GM12878 (cell line): ENCODE measurements around the gene MRGPRF. TPM values are rescaled to one million over a fixed set of nuclear protein-coding genes. Genes with fewer than 3 reads are reported as not detected.
A peak's percentile ranks its signal among the peaks of the same experiment; 100 is the strongest.

Experiments
- ATAC-seq: fragments of 200-7000 bp; cut with Tn5 transposase; 3 replicates; pipeline ENCODE4 v1.9.1; 2020; ENCODE audit warnings: mild to moderate bottlenecking, moderate library complexity
- BruUV-seq: library from RNA; stranded (reverse); fragments of 400-500 nt; replicated peaks from 2 replicates; lab custom pipeline; 2021; lab: Mats Ljungman, UMichigan
- CTCF ChIA-PET: fragments of 300-600 bp; sonication (Branson Sonifier 250); formaldehyde crosslinking; extraction: SDS; loops from one replicate; lab custom pipeline; 2021; ENCODE audit warnings: inconsistent platforms; lab: Yijun Ruan, JAX
- POLR2A ChIA-PET: fragments of 350-600 bp; formaldehyde crosslinking; extraction: SDS; loops from one replicate; lab custom pipeline; 2021; ENCODE audit warnings: inconsistent platforms; lab: Charles Lee
- RAD21 ChIA-PET: fragments of 300-600 bp; sonication (Branson Sonifier 250); formaldehyde crosslinking; loops from one replicate; lab custom pipeline; 2023; ENCODE audit warnings: antibody characterized with exemption; ENCODE audit not compliant: unreplicated experiment; lab: Charles Lee
- SMC1A ChIA-PET: fragments of 300-600 bp; sonication (Branson Sonifier 250); formaldehyde crosslinking; loops from one replicate; lab custom pipeline; 2023; ENCODE audit not compliant: unreplicated experiment, uncharacterized antibody; lab: Charles Lee
- DNase-seq: peaks from one replicate; pipeline ENCODE4 v3.0.0-alpha.2; 2011; ENCODE audit warnings: low read depth, low spot score
- FAIRE-seq: peaks from 3 replicates; lab custom pipeline; 2011; peaks lifted over from hg19 to GRCh38; lab: Jason Lieb, UNC
- H2AFZ ChIP-seq: 2 replicates; pipeline ENCODE4 v1.6.0; 2011; ENCODE audit warnings: low read depth, low read length, control low read depth; ENCODE audit not compliant: control insufficient read depth
- H3K27ac ChIP-seq: 2 replicates; pipeline ENCODE4 v1.5.1; 2011; ENCODE audit warnings: control low read depth; ENCODE audit not compliant: control insufficient read depth, insufficient read depth
- H3K27me3 ChIP-seq, 2 experiments: replicated peaks in 1 of 2; 2 replicates each; pipeline versions ENCODE4 v1.6.0 to v1.6.1; 2011; ENCODE audit warnings: low read length in 1 of 2; ENCODE audit not compliant: control insufficient read depth in 2 of 2, insufficient read depth in 2 of 2
- H3K36me3 ChIP-seq, 2 experiments: 2 replicates each; pipeline ENCODE4 v1.5.1; 2011; ENCODE audit warnings: low read length in 1 of 2; ENCODE audit not compliant: control insufficient read depth in 2 of 2, insufficient read depth in 2 of 2
- H3K4me1 ChIP-seq: 2 replicates; pipeline ENCODE4 v1.6.1; 2011; ENCODE audit warnings: mild to moderate bottlenecking, low read length, moderate library complexity, mixed read lengths; ENCODE audit not compliant: control insufficient read depth, insufficient read depth
- H3K4me2 ChIP-seq: 2 replicates; pipeline ENCODE4 v1.6.0; 2011; ENCODE audit warnings: control low read depth; ENCODE audit not compliant: control insufficient read depth, insufficient read depth
- H3K4me3 ChIP-seq: fragments of 200-600 bp; sonication (generic); 2 replicates; pipeline ENCODE4 v1.5.1; 2016
- H3K79me2 ChIP-seq: 2 replicates; pipeline ENCODE4 v1.6.0; 2011; ENCODE audit warnings: low read length; ENCODE audit not compliant: control insufficient read depth, insufficient read depth
- H3K9ac ChIP-seq: 2 replicates; pipeline ENCODE4 v1.8.0; 2011; ENCODE audit warnings: low read length, control low read depth, mixed read lengths; ENCODE audit not compliant: control insufficient read depth, insufficient read depth
- H3K9me3 ChIP-seq: replicated peaks from 3 replicates; pipeline ENCODE4 v1.5.1; 2011; ENCODE audit warnings: mild to moderate bottlenecking, low read length; ENCODE audit not compliant: control insufficient read depth, insufficient read depth
- H4K20me1 ChIP-seq: 2 replicates; pipeline ENCODE4 v1.6.0; 2011; ENCODE audit not compliant: control insufficient read depth, insufficient read depth
- CHD2 ChIP-seq: IDR thresholded peaks from 2 replicates; pipeline ENCODE4 v1.6.1; 2011; ENCODE audit warnings: low read depth, low read length, improper control_type of control experiment, borderline replicate concordance
- EED ChIP-seq: sonication (generic); IDR thresholded peaks from 2 replicates; pipeline ENCODE4 v1.6.1; 2016; ENCODE audit warnings: antibody characterized with exemption, low read depth
- IRF4 ChIP-seq: IDR thresholded peaks from 2 replicates; pipeline ENCODE4 v1.6.1; 2011; ENCODE audit warnings: low read depth, low read length
- PAX5 ChIP-seq: IDR thresholded peaks from 2 replicates; pipeline ENCODE4 v1.6.1; 2011; ENCODE audit warnings: low read depth, low read length, borderline replicate concordance
- RB1 ChIP-seq: fragments of 450-650 bp; formaldehyde crosslinking; IDR thresholded peaks from 2 replicates; pipeline ENCODE4 v1.6.1; 2017; ENCODE audit warnings: mild to moderate bottlenecking, borderline replicate concordance
- RUNX3 ChIP-seq: IDR thresholded peaks from 2 replicates; pipeline ENCODE4 v1.6.1; 2012; ENCODE audit warnings: low read length, inconsistent platforms
- STAT3 ChIP-seq: IDR thresholded peaks from 2 replicates; pipeline ENCODE4 v1.6.1; 2011; ENCODE audit warnings: low read depth, low read length, improper control_type of control experiment
- SUZ12 ChIP-seq: fragments of 200-600 bp; sonication (generic); IDR thresholded peaks from one replicate; pipeline ENCODE4 v1.6.1; 2018; ENCODE audit warnings: antibody characterized with exemption, mild to moderate bottlenecking; ENCODE audit not compliant: unreplicated experiment
- TARDBP ChIP-seq: IDR thresholded peaks from 2 replicates; pipeline ENCODE4 v1.6.1; 2016; ENCODE audit warnings: borderline replicate concordance
- USF1 ChIP-seq: IDR thresholded peaks from 2 replicates; pipeline ENCODE4 v1.6.1; 2011; ENCODE audit warnings: borderline replicate concordance, low read depth, mild to moderate bottlenecking, moderate library complexity, mixed read lengths, low read length; ENCODE audit not compliant: insufficient read depth; ENCODE audit errors: extremely low read length
- WGBS: methylation state at CpG from one replicate; pipeline ENCODE4 v1.1.6; 2016; ENCODE audit warnings: low lambda C conversion rate; ENCODE audit not compliant: insufficient replicate concordance, insufficient coverage; ENCODE audit errors: missing lambda C conversion rate; 5-methylcytosine and 5-hydroxymethylcytosine counted together
- in situ Hi-C: fragments of 300-500 bp; cut with MboI; formaldehyde crosslinking; loops from 9 replicates; pipeline ENCODE4 v1.14.3; 2018; ENCODE audit warnings: mixed read lengths
- intact Hi-C: fragments of 100-400 bp; cut with micrococcal nuclease; formaldehyde crosslinking; loops from one replicate; pipeline ENCODE4 v1.14.2; 2022; ENCODE audit not compliant: unreplicated experiment
- polyA plus RNA-seq, 11 experiments: library from polyadenylated mRNA; depleted of rRNA in 4 of 11; unstranded in 6 of 11; stranded (reverse) in 5 of 11; fragments of >200 nt; fragmentation: Nextera tagmentation in 4 of 11; fragmentation: Illumina TruSeq in 1 of 11; extraction: Ambion mirVana in 4 of 11; extraction: Trizol in 1 of 11; gene quantifications; 1 replicate in 1 of 11; 2 replicates in 10 of 11; pipeline versions ENCODE4 v1.2.1 to v1.2.3, GENCODE V29; 2011 to 2016; ENCODE audit warnings: inconsistent platforms in 2 of 11, missing spikeins in 2 of 11, low read depth in 1 of 11
- total RNA-seq, 4 experiments: library from RNA; depleted of rRNA in 3 of 4; stranded (reverse); fragments of >200 nt in 3 of 4; fragmentation: Illumina TruSeq in 1 of 4; extraction: Trizol in 1 of 4; gene quantifications; 2 replicates each; pipeline versions ENCODE4 v1.2.1 to v1.2.3, GENCODE V29; 2013 to 2021
- TF ChIP-seq, protein P1 (sequence below): fragments of 450-650 bp; IDR thresholded peaks from 2 replicates; pipeline ENCODE4 v1.6.1; 2018; ENCODE audit warnings: borderline replicate concordance, mild to moderate bottlenecking; ENCODE audit not compliant: partially characterized antibody
- TF ChIP-seq, protein P2 (sequence below), 3 experiments: IDR thresholded peaks in 2 of 3; conservative IDR thresholded peaks in 1 of 3; 2 replicates each; pipeline ENCODE4 v1.5.1; 2011; ENCODE audit warnings: low read depth in 3 of 3, low read length in 3 of 3, mild to moderate bottlenecking in 3 of 3, control low read depth in 2 of 3, moderate library complexity in 2 of 3, inconsistent platforms in 1 of 3, mixed read lengths in 1 of 3; ENCODE audit not compliant: control insufficient read depth in 2 of 3, insufficient read depth in 1 of 3; ENCODE audit errors: extremely low read depth in 1 of 3
- TF ChIP-seq, protein P3 (sequence below): IDR thresholded peaks from 2 replicates; pipeline ENCODE4 v1.6.1; 2012; ENCODE audit warnings: low read depth, low read length, improper control_type of control experiment

MRGPRF gene
- total and polyA plus RNA-seq, 10 of the 15 experiments (the other 5 are each of a cell fraction or from before 2014, with no cell fraction given): not detected

- POLR2A ChIA-PET: interaction anchor here (1.0 to 1.3 kb wide), 2 partner anchors 19 to 183 kb away, joined by 3 read pairs; no protein-coding TSS in a partner anchor
- no peak for DNase-seq
- Histone ChIP-seq H3K4me1 (peaks cover 52% of the 10 kb centered on the region), H4K20me1 (no peaks in the 10 kb centered on the region; the same call in 1 of the 2 replicates), H3K79me2 (peaks cover 46% of the 10 kb centered on the region), H3K36me3 (peaks cover 5 to 15% of the 10 kb centered on the region in 2 experiments), H3K9ac (no peak overlapping the region; the same call in 1 of the 2 replicates), H3K27me3 (no peaks in the 10 kb centered on the region), H3K4me2 (peak overlapping the region; percentile 98), H3K9me3 (no peaks in the 10 kb centered on the region), H3K4me3 (no peak overlapping the region), H3K27ac (peak overlapping the region; percentile 92), H2AFZ (no peak overlapping the region)
- in situ Hi-C loops: no loop called here
- no peak for FAIRE-seq
- CTCF ChIA-PET: interaction anchor here (1.1 to 3.0 kb wide), 2 partner anchors 10 to 11 kb away, joined by 3 to 11 read pairs; no protein-coding TSS in a partner anchor
- no peak for ATAC-seq
- intact Hi-C loops: loop anchor here (10.0 kb wide), 1 partner anchor 210 kb away; the partner anchor contains the start of gene CPT1A
- RAD21 ChIA-PET: interaction anchor here (1.5 to 1.9 kb wide), 5 partner anchors 11 to 588 kb away, joined by 3 to 7 read pairs (median 4); no protein-coding TSS in a partner anchor
- 94% methylated on average over 21 of the region's 21 CpGs for WGBS
- BruUV-seq: TSS peak; percentile 66
- SMC1A ChIA-PET: interaction anchor here (1.0 to 3.3 kb wide), 4 partner anchors 12 to 242 kb away, joined by 3 to 10 read pairs (median 4); no protein-coding TSS in a partner anchor
- TF ChIP-seq, protein P1, sequence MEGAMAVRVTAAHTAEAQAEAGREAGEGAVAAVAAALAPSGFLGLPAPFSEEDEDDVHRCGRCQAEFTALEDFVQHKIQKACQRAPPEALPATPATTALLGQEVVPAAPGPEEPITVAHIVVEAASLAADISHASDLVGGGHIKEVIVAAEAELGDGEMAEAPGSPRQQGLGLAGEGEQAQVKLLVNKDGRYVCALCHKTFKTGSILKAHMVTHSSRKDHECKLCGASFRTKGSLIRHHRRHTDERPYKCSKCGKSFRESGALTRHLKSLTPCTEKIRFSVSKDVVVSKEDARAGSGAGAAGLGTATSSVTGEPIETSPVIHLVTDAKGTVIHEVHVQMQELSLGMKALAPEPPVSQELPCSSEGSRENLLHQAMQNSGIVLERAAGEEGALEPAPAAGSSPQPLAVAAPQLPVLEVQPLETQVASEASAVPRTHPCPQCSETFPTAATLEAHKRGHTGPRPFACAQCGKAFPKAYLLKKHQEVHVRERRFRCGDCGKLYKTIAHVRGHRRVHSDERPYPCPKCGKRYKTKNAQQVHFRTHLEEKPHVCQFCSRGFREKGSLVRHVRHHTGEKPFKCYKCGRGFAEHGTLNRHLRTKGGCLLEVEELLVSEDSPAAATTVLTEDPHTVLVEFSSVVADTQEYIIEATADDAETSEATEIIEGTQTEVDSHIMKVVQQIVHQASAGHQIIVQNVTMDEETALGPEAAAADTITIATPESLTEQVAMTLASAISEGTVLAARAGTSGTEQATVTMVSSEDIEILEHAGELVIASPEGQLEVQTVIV: no peak
- TF ChIP-seq IRF4 (no peak), EED (no peak), TARDBP (no peak), STAT3 (no peak), RUNX3 (no peak), PAX5 (no peak), CHD2 (no peak), SUZ12 (no peak), RB1 (no peak), USF1 (no peak)
- TF ChIP-seq, protein P2, sequence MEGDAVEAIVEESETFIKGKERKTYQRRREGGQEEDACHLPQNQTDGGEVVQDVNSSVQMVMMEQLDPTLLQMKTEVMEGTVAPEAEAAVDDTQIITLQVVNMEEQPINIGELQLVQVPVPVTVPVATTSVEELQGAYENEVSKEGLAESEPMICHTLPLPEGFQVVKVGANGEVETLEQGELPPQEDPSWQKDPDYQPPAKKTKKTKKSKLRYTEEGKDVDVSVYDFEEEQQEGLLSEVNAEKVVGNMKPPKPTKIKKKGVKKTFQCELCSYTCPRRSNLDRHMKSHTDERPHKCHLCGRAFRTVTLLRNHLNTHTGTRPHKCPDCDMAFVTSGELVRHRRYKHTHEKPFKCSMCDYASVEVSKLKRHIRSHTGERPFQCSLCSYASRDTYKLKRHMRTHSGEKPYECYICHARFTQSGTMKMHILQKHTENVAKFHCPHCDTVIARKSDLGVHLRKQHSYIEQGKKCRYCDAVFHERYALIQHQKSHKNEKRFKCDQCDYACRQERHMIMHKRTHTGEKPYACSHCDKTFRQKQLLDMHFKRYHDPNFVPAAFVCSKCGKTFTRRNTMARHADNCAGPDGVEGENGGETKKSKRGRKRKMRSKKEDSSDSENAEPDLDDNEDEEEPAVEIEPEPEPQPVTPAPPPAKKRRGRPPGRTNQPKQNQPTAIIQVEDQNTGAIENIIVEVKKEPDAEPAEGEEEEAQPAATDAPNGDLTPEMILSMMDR (IDR thresholded peaks at IDR 0.05 in 2 of 3, conservative IDR thresholded peaks at IDR 0.05 in 1 of 3; ENCODE audit: control insufficient read depth in 2 of 3, extremely low read depth in 1 of 3, insufficient read depth in 1 of 3, low read depth in 3 of 3, low read length in 3 of 3): no peak
- TF ChIP-seq, protein P3, sequence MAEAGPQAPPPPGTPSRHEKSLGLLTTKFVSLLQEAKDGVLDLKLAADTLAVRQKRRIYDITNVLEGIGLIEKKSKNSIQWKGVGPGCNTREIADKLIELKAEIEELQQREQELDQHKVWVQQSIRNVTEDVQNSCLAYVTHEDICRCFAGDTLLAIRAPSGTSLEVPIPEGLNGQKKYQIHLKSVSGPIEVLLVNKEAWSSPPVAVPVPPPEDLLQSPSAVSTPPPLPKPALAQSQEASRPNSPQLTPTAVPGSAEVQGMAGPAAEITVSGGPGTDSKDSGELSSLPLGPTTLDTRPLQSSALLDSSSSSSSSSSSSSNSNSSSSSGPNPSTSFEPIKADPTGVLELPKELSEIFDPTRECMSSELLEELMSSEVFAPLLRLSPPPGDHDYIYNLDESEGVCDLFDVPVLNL: no peak
Observed at GRCh38 chr11:69055212-69055586, 42.2 kb upstream of the MRGPRF start.
